Stomach (tissue), 4 donors: ENCODE data around the gene KRT15.

Source experiments
- EP300 ChIP-seq: sonication (generic); formaldehyde crosslinking; IDR thresholded peaks from one replicate; pipeline ENCODE4 v1.6.1; 2017; ENCODE audit warnings: antibody characterized with exemption
- POLR2A ChIP-seq, 4 donors: fragments of 450-650 bp; IDR thresholded peaks; one replicate each; pipeline ENCODE4 v1.6.1; 2016; ENCODE audit warnings: antibody characterized with exemption in 4 of 4, control low read depth in 2 of 4, mild to moderate bottlenecking in 1 of 4, moderate library complexity in 1 of 4
- TF ChIP-seq, protein P1 (sequence below), 7 experiments: fragments of 450-650 bp in 4 of 7; fragments of 200-600 bp in 3 of 7; sonication (generic) in 3 of 7; IDR thresholded peaks; one replicate each; pipeline ENCODE4 v1.5.1; 2016 to 2019; ENCODE audit warnings: antibody characterized with exemption in 7 of 7, control low read depth in 2 of 7, mild to moderate bottlenecking in 1 of 7

DNA sequence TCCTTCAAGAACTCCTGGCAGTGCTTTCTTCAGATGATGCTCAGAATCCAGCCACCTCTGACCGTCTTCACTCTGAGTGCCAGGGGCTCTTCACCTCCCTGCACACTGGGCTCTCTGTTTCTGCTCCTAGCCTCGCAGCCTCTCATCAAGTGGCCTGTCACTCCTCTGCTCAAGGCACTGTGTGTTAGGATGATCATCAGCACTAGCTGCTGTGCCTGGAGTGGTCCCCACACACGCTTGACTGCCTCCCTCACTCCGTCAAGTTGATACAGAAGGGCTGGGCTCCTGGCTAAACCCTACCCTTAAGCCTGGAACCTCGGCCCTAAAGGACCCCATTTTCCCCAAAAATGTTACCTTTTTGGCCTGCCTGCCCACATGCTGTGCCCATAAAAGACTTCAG lies 37.6 kb upstream of the KRT15 start:
- TF ChIP-seq, protein P1, sequence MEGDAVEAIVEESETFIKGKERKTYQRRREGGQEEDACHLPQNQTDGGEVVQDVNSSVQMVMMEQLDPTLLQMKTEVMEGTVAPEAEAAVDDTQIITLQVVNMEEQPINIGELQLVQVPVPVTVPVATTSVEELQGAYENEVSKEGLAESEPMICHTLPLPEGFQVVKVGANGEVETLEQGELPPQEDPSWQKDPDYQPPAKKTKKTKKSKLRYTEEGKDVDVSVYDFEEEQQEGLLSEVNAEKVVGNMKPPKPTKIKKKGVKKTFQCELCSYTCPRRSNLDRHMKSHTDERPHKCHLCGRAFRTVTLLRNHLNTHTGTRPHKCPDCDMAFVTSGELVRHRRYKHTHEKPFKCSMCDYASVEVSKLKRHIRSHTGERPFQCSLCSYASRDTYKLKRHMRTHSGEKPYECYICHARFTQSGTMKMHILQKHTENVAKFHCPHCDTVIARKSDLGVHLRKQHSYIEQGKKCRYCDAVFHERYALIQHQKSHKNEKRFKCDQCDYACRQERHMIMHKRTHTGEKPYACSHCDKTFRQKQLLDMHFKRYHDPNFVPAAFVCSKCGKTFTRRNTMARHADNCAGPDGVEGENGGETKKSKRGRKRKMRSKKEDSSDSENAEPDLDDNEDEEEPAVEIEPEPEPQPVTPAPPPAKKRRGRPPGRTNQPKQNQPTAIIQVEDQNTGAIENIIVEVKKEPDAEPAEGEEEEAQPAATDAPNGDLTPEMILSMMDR (IDR thresholded peaks at IDR 0.05), result no peak
- TF ChIP-seq EP300 (no peak), POLR2A (IDR thresholded peaks at IDR 0.05) (no peak)
